Activated B cell treated with CpG ODN at 0.5 μM for 24 hours (primary cell): ENCODE measurements around the gene FNDC11. TPM values are rescaled to one million over a fixed set of nuclear protein-coding genes. Genes with fewer than 3 reads are reported as not detected.

Source experiments
- ATAC-seq: fragments of 200-7000 bp; cut with Tn5 transposase; one replicate; pipeline ENCODE4 v1.10.0; 2021; ENCODE audit warnings: low read depth, mild to moderate bottlenecking, moderate library complexity
- CTCF ChIA-PET: fragments of 350-600 bp; sonication (Branson Sonifier 250); formaldehyde crosslinking; loops from one replicate; lab custom pipeline; 2021; ENCODE audit warnings: antibody characterized with exemption; lab: Charles Lee
- POLR2A ChIA-PET: fragments of 350-600 bp; sonication (Branson Sonifier 250); formaldehyde crosslinking; loops from one replicate; lab custom pipeline; 2021; ENCODE audit warnings: antibody characterized with exemption; lab: Charles Lee
- DNase-seq: peaks from one replicate; pipeline ENCODE4 v3.0.0; 2022
- H3K27ac Mint-ChIP-seq: one replicate; pipeline ENCODE4 v1.8.0; 2020; ENCODE audit warnings: mixed read lengths
- H3K27me3 Mint-ChIP-seq: one replicate; pipeline ENCODE4 v1.8.0; 2021; ENCODE audit warnings: mixed read lengths
- H3K36me3 Mint-ChIP-seq: one replicate; pipeline ENCODE4 v1.8.0; 2021; ENCODE audit warnings: low read depth, mixed read lengths
- H3K4me1 Mint-ChIP-seq: one replicate; pipeline ENCODE4 v1.8.0; 2021; ENCODE audit warnings: mixed read lengths
- H3K4me3 Mint-ChIP-seq: one replicate; pipeline ENCODE4 v1.8.0; 2020; ENCODE audit warnings: mild to moderate bottlenecking, mixed read lengths
- H3K9me3 Mint-ChIP-seq: one replicate; pipeline ENCODE4 v1.8.0; 2020; ENCODE audit warnings: mixed read lengths
- CTCF ChIP-seq: fragments of 200-600 bp; IDR thresholded peaks from one replicate; pipeline ENCODE4 v1.8.0; 2022; ENCODE audit warnings: antibody characterized with exemption, mild to moderate bottlenecking
- intact Hi-C: fragments of 100-400 bp; cut with micrococcal nuclease; formaldehyde crosslinking; loops from one replicate; pipeline ENCODE4 v1.15.1; 2024
- total RNA-seq: library from RNA; stranded (reverse); gene quantifications from 2 replicates; pipeline ENCODE4 v1.2.3, GENCODE V29; 2022

The FNDC11 gene
- total RNA-seq, 1 donor from 2014 or later: 0.78 TPM

GRCh38 chr20:63590218-63591146 is 36.5 kb downstream of the FNDC11 start:
- ChIA-PET CTCF (no interaction called here), POLR2A (no interaction called here)
- H3K27ac Mint-ChIP-seq: no peak overlapping the region
- no peak for TF ChIP-seq CTCF
- peaks cover 2% of the 10 kb centered on the region for H3K4me1 Mint-ChIP-seq
- H3K4me3 Mint-ChIP-seq: no peak overlapping the region
- ATAC-seq (no peak), DNase-seq (no peak)
- no peaks in the 10 kb centered on the region for H3K9me3 Mint-ChIP-seq
- H3K36me3 Mint-ChIP-seq: peaks cover 58% of the 10 kb centered on the region
- intact Hi-C loops: no loop called here
- H3K27me3 Mint-ChIP-seq: no peaks in the 10 kb centered on the region

- TF ChIP-seq CTCF: no peak
- intact Hi-C loops: no loop called here
- ATAC-seq: no peak
- Mint-ChIP-seq H3K4me3 (no peak overlapping the region), H3K36me3 (peaks cover 59% of the 10 kb centered on the region), H3K27me3 (no peaks in the 10 kb centered on the region), H3K27ac (no peak overlapping the region), H3K9me3 (no peaks in the 10 kb centered on the region), H3K4me1 (peaks cover 2% of the 10 kb centered on the region)
- DNase-seq: no peak
- ChIA-PET POLR2A (no interaction called here), CTCF (no interaction called here)
Observed at GRCh38 chr20:63591147-63591533, 37.2 kb downstream of the FNDC11 start.

- no peak overlapping the region for H3K27ac Mint-ChIP-seq
- H3K4me3 Mint-ChIP-seq: no peak overlapping the region
- no peaks in the 10 kb centered on the region for H3K9me3 Mint-ChIP-seq
- peaks cover 64% of the 10 kb centered on the region for H3K36me3 Mint-ChIP-seq
- intact Hi-C loops: no loop called here
- no peak for TF ChIP-seq CTCF
- POLR2A ChIA-PET: no interaction called here
- CTCF ChIA-PET: no interaction called here
- no peaks in the 10 kb centered on the region for H3K27me3 Mint-ChIP-seq
- DNase-seq (no peak), ATAC-seq (no peak)
- peaks cover 2% of the 10 kb centered on the region for H3K4me1 Mint-ChIP-seq
Observed at GRCh38 chr20:63591786-63592355, 37.9 kb downstream of the FNDC11 start.

GRCh38 chr20:63592661-63593060 is 38.7 kb downstream of the FNDC11 start:
- Mint-ChIP-seq H3K4me1 (peaks cover 2% of the 10 kb centered on the region), H3K36me3 (peaks cover 64% of the 10 kb centered on the region), H3K4me3 (no peak overlapping the region), H3K9me3 (no peaks in the 10 kb centered on the region), H3K27ac (no peak overlapping the region), H3K27me3 (no peaks in the 10 kb centered on the region)
- TF ChIP-seq CTCF: no peak
- ChIA-PET POLR2A (no interaction called here), CTCF (no interaction called here)
- intact Hi-C loops: no loop called here
- ATAC-seq (no peak), DNase-seq (no peak)

GRCh38 chr20:63594043-63594561 is 40.1 kb downstream of the FNDC11 start:
- Mint-ChIP-seq H3K4me1 (no peaks in the 10 kb centered on the region), H3K36me3 (peaks cover 70% of the 10 kb centered on the region), H3K9me3 (no peaks in the 10 kb centered on the region), H3K4me3 (no peak overlapping the region), H3K27ac (no peak overlapping the region), H3K27me3 (no peaks in the 10 kb centered on the region)
- DNase-seq (no peak), ATAC-seq (no peak)
- ChIA-PET CTCF (no interaction called here), POLR2A (no interaction called here)
- no peak for TF ChIP-seq CTCF
- intact Hi-C loops: no loop called here
